Posterior vena cava (tissue), 2 donors: ENCODE data around the gene COL25A1. TPM values are rescaled to one million over a fixed set of nuclear protein-coding genes. Genes with fewer than 3 reads are reported as not detected.

Experiments
- DNase-seq: peaks from one replicate; pipeline ENCODE4 v3.0.0-alpha.2; 2020; ENCODE audit warnings: low spot score
- intact Hi-C, 2 donors: fragments of 100-400 bp; cut with DNase I; formaldehyde crosslinking; loops; one replicate each; pipeline versions ENCODE4 v1.14.1 to v1.14.2; 2022 to 2023
- total RNA-seq, 2 donors: library from RNA; stranded (reverse); fragmentation: NEBNext Ultra II Directional; extraction: Animal tissue kit (Norgen Biotek cat#: 25700); gene quantifications; one replicate each; pipeline ENCODE4 v1.2.1, GENCODE V29; 2021
- donor health status: DM: yes; HTN: yes; CAD: no.
- donor health status: DM: yes; HTN: yes; CAD: no.

COL25A1 gene
- total RNA-seq, 2 donors from 2014 or later, result 1.0 to 1.1 TPM

GRCh38 chr4:108867476-108867875 lies 435.0 kb downstream of the COL25A1 start:
- DNase-seq, result no peak
- intact Hi-C loops, result no loop called here

GRCh38 chr4:108861334-108861733 lies 441.1 kb downstream of the COL25A1 start:
- intact Hi-C loops, result no loop called here
- DNase-seq, result no peak

GRCh38 chr4:108854786-108855185 lies 447.7 kb downstream of the COL25A1 start:
- DNase-seq, result no peak
- intact Hi-C loops, result loop anchor here in 1 of 2 donors (5.0 kb wide), 1 partner anchor 58 kb away; no protein-coding TSS in a partner anchor

- intact Hi-C loops, result no loop called here
Observed at GRCh38 chr4:108852691-108853090, 449.8 kb downstream of the COL25A1 start.

GRCh38 chr4:108851366-108851765 lies 451.1 kb downstream of the COL25A1 start:
- intact Hi-C loops, result no loop called here
- DNase-seq, result no peak

More at GRCh38 chr4:108852691-108853090, 449.8 kb downstream of the COL25A1 start:
- no peak for DNase-seq

- intact Hi-C loops, result no loop called here
- DNase-seq, result no peak
Observed at GRCh38 chr4:108850219-108850649, 452.2 kb downstream of the COL25A1 start.

GRCh38 chr4:108849611-108850168 lies 452.8 kb downstream of the COL25A1 start:
- intact Hi-C loops, result no loop called here
- DNase-seq, result no peak

- intact Hi-C loops, result no loop called here
- no peak for DNase-seq
Observed at GRCh38 chr4:108846568-108846967, 455.9 kb downstream of the COL25A1 start.

GRCh38 chr4:108840426-108840975 lies 462.0 kb downstream of the COL25A1 start:
- intact Hi-C loops, result no loop called here
- no peak for DNase-seq

GRCh38 chr4:108839333-108839732 lies 463.1 kb downstream of the COL25A1 start:
- DNase-seq, result no peak
- intact Hi-C loops, result no loop called here

GRCh38 chr4:108838451-108838850 lies 464.0 kb downstream of the COL25A1 start:
- DNase-seq, result no peak
- intact Hi-C loops, result no loop called here

- no peak for DNase-seq
- intact Hi-C loops, result no loop called here
Observed at GRCh38 chr4:108834835-108835384, 467.5 kb downstream of the COL25A1 start.

- intact Hi-C loops, result no loop called here
- DNase-seq, result no peak
Observed at GRCh38 chr4:108834166-108834834, 468.2 kb downstream of the COL25A1 start.

GRCh38 chr4:108833046-108833445 lies 469.4 kb downstream of the COL25A1 start:
- intact Hi-C loops, result no loop called here
- no peak for DNase-seq

GRCh38 chr4:108831886-108832285 lies 470.6 kb downstream of the COL25A1 start:
- no peak for DNase-seq
- intact Hi-C loops, result no loop called here

GRCh38 chr4:108831291-108831690 lies 471.2 kb downstream of the COL25A1 start:
- DNase-seq, result no peak
- intact Hi-C loops, result no loop called here

- intact Hi-C loops, result no loop called here
- no peak for DNase-seq
Observed at GRCh38 chr4:108830509-108831244, 471.8 kb downstream of the COL25A1 start.

GRCh38 chr4:108829966-108830492 lies 472.4 kb downstream of the COL25A1 start:
- no peak for DNase-seq
- intact Hi-C loops, result no loop called here

GRCh38 chr4:108828620-108829019 lies 473.8 kb downstream of the COL25A1 start:
- intact Hi-C loops, result no loop called here
- DNase-seq, result no peak

GRCh38 chr4:108825737-108826136 lies 476.7 kb downstream of the COL25A1 start:
- no peak for DNase-seq
- intact Hi-C loops, result no loop called here
